Measurements from ENCODE around the gene PRMT9. TPM values are rescaled to one million over a fixed set of nuclear protein-coding genes. Genes with fewer than 3 reads are reported as not detected.
A peak's percentile ranks its signal among the peaks of the same experiment; 100 is the strongest.

Gene PRMT9
- total RNA-seq, 2 experiments from 2014 or later = 11.0 to 12.0 TPM

DNA sequence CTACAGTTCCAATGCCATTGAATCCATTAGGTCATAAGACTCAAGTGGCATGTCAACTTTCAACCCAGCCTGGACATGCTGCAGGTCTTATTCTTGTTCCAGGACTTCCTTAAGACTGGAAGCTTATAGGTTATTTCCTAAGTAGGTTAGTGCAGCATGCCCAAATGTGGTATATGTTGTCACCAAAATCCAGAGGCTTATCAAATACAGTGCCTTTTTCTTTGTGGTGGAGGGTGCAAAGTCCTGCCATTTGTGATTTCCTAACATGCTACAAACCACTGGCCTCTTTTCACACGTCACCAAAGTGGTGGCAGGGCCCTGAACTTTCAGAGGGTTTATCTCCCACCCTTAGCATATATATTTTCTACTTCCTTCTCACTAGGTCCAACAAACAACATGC lies 76.5 kb downstream of the PRMT9 start:
- no peaks in the 10 kb centered on the region for H3K4me1 Mint-ChIP-seq
- no peaks in the 10 kb centered on the region for H3K9me3 Mint-ChIP-seq
- H3K27me3 Mint-ChIP-seq = peaks cover 13% of the 10 kb centered on the region
- no peaks in the 10 kb centered on the region for H3K36me3 Mint-ChIP-seq (ENCODE audit: low read depth)
- ChIA-PET CTCF (no interaction called here), POLR2A (no interaction called here)
- no peak overlapping the region for H3K4me3 Mint-ChIP-seq
- DNase-seq = no peak
- H3K27ac Mint-ChIP-seq = no peak overlapping the region

DNA sequence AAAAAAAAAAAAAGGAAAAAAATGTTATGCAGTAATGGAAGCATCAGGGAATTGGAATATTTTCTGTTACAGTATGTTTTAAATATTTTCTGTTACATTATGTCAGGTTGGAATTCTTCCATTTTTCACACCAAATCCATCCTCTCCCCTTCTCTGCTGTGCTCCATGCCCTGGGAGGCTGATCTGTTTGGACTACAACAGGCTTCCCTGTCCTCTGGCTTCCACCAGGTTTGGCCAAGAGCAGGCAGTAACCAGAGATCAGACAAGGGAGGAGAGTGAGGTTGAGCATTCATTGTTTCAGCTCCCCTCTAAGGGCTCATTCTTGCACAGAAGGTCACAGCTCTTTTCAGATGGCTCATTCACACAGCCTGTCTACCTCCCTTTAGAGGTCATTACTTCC lies 78.5 kb downstream of the PRMT9 start:
- Mint-ChIP-seq H3K27ac (no peak overlapping the region), H3K9me3 (no peaks in the 10 kb centered on the region), H3K4me1 (no peaks in the 10 kb centered on the region), H3K36me3 (ENCODE audit: low read depth) (no peaks in the 10 kb centered on the region), H3K4me3 (no peak overlapping the region), H3K27me3 (peaks cover 8% of the 10 kb centered on the region)
- ChIA-PET POLR2A (no interaction called here), CTCF (interaction anchor here (1.6 kb wide), 1 partner anchor 103 kb away, joined by 3 read pairs; no protein-coding TSS in a partner anchor)
- DNase-seq = no peak

DNA sequence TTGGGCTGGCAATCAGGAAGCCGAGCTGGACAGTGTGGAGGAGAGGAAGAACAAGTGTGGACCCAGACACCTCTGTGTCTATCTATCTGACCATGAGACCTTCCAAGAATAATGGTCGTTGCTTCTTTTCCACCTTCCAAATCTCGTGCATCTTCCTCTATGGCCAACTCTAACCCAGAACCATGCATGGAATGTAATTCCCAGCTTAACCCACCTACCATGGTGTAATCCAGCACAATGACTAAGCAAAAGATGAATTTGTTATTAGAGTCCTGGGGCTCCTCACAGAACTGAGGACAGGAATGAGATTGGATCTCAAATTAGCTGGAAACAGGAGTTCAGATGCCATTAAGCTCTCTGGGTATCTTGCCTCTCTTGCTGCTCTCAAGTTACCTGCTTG lies 84.2 kb downstream of the PRMT9 start:
- Mint-ChIP-seq H3K4me1 (no peaks in the 10 kb centered on the region), H3K27ac (no peak overlapping the region), H3K27me3 (peaks cover 2% of the 10 kb centered on the region), H3K9me3 (no peaks in the 10 kb centered on the region), H3K4me3 (no peak overlapping the region), H3K36me3 (ENCODE audit: low read depth) (no peaks in the 10 kb centered on the region)
- ChIA-PET CTCF (interaction anchor here (2.2 kb wide), 1 partner anchor 267 kb away, joined by 10 read pairs; no protein-coding TSS in a partner anchor), POLR2A (interaction anchor here (1.3 kb wide), 1 partner anchor 84 kb away, joined by 3 read pairs; the partner anchor contains the start of gene PRMT9)
- no peak for DNase-seq

DNA sequence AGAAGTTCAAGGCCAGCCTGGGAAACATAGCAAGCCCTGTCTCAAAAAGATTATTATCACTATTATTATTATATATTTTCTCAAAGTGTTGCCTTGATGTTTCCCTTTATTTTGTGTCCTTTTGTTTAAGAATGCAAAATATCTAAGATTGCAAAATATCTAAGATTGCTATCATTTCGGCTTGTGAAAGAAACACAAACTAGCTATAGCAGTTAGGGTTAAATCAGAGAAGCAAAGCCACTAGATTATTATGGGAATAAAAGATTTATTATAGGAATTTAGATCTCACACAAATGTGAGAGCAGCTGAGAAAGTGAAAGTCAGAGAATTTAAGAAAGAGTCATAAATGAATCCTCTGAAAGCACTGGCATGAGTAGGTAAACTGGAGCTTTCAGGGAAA lies 84.8 kb downstream of the PRMT9 start:
- Mint-ChIP-seq H3K9me3 (no peaks in the 10 kb centered on the region), H3K27ac (no peak overlapping the region), H3K4me3 (no peak overlapping the region), H3K36me3 (ENCODE audit: low read depth) (no peaks in the 10 kb centered on the region), H3K27me3 (peaks cover 2% of the 10 kb centered on the region), H3K4me1 (peaks cover 3% of the 10 kb centered on the region)
- CTCF ChIA-PET = interaction anchor here (0.6 to 2.2 kb wide), 2 partner anchors 140 to 268 kb away, joined by 3 to 10 read pairs; no protein-coding TSS in a partner anchor
- POLR2A ChIA-PET = interaction anchor here (1.3 kb wide), 1 partner anchor 84 kb away, joined by 3 read pairs; the partner anchor contains the start of gene PRMT9
- DNase-seq = no peak

DNA sequence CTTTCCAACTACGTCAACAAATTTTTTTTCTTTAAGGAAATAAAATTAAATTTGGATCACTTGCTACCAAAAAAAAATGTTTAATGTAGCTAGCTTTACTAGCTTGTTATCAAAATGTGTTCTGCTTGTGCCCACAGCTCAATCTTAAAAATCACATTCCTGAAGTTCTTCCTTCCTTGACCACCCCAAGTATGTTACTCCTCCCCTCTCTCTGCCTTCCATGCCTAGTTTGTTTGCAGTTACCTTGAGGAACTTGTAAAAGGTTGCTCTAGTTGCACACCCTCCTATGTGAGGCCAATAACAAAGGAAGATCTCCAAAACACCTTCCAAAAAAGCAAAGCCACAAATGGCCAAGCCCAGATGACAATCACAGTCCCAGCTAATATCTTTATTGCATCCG lies 86.4 kb downstream of the PRMT9 start:
- no peak overlapping the region for H3K27ac Mint-ChIP-seq
- POLR2A ChIA-PET = interaction anchor here (1.0 kb wide), 1 partner anchor 19 kb away, joined by 3 read pairs; the partner anchor contains the start of gene TMEM184C
- DNase-seq = no peak
- no peaks in the 10 kb centered on the region for H3K9me3 Mint-ChIP-seq
- H3K4me1 Mint-ChIP-seq = peaks cover 5% of the 10 kb centered on the region
- no peak overlapping the region for H3K4me3 Mint-ChIP-seq
- no peaks in the 10 kb centered on the region for H3K36me3 Mint-ChIP-seq (ENCODE audit: low read depth)
- CTCF ChIA-PET = interaction anchor here (3.4 kb wide), 1 partner anchor 269 kb away, joined by 20 read pairs; no protein-coding TSS in a partner anchor
- peaks cover 2% of the 10 kb centered on the region for H3K27me3 Mint-ChIP-seq

DNA sequence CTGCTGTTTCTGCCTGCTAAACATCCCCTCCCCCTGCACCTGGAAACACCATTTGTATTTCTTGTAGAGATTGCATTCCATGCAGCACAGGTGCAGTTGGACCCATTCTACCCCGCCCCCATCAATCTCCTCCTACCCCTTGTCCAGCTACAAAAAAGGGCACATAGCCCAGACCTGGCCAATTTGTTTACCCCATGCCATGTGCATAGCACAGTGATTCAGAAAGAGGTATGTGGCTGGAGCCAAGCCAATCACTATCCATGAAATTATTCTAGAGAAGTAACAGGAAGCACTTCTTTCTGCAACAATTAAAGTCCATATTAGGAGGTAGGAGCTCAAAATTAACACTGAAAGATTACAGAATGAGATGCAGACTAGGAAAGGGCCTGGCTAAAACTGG lies 87.0 kb downstream of the PRMT9 start:
- Mint-ChIP-seq H3K27me3 (peaks cover 2% of the 10 kb centered on the region), H3K9me3 (no peaks in the 10 kb centered on the region), H3K4me1 (peaks cover 5% of the 10 kb centered on the region), H3K27ac (no peak overlapping the region), H3K4me3 (no peak overlapping the region), H3K36me3 (ENCODE audit: low read depth) (no peaks in the 10 kb centered on the region)
- ChIA-PET CTCF (interaction anchor here (1.8 to 3.4 kb wide), 2 partner anchors 12 to 270 kb away, joined by 4 to 20 read pairs; no protein-coding TSS in a partner anchor), POLR2A (no interaction called here)
- no peak for DNase-seq

DNA sequence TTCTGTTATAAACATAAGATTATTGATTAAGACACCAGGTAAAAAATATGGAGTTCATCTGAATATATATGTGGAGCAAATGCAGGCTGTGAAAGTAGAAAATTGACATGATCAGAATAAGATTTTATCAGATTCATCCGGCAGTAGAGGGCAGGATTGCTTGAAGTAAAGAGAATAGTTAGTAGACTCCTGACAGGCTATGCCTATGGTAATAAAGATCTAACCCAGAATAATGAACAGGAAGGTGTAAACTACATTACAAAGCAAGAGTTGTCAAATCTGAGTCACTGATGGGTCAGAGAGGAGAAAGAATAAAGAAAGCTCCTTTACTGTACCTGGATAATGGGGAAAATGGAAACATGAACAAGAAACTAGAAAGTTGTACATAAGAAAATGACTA lies 87.6 kb downstream of the PRMT9 start:
- peaks cover 5% of the 10 kb centered on the region for H3K4me1 Mint-ChIP-seq
- H3K9me3 Mint-ChIP-seq = no peaks in the 10 kb centered on the region
- CTCF ChIA-PET = interaction anchor here (1.1 to 3.4 kb wide), 4 partner anchors 13 to 275 kb away, joined by 3 to 20 read pairs (median 4); partner anchors contain the start of gene TMEM184C
- peaks cover 2% of the 10 kb centered on the region for H3K27me3 Mint-ChIP-seq
- POLR2A ChIA-PET = no interaction called here
- H3K27ac Mint-ChIP-seq = no peak overlapping the region
- no peak overlapping the region for H3K4me3 Mint-ChIP-seq
- H3K36me3 Mint-ChIP-seq (ENCODE audit: low read depth) = no peaks in the 10 kb centered on the region
- DNase-seq = no peak

DNA sequence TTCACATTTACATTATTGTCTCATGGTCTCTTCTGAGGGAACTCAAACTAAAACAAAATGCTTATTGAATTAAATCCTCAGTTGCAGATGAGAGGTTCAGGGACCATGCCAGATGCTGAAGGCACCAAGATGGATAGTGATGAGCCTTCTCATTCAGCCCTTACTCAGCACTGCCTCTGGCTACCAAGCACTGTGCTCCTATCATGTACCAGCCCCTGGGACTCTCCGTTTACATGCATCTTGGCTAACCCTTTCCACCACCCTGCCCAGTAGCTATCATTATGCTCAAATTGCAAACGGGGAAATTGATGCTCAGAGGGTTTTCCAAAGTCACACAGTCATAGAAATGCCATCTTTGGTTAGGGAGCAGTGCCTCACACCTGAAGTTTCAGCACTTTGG lies 89.4 kb downstream of the PRMT9 start:
- ChIA-PET POLR2A (no interaction called here), CTCF (interaction anchor here (0.6 to 1.7 kb wide), 3 partner anchors 76 to 1253 kb away, joined by 4 to 10 read pairs (median 5); no protein-coding TSS in a partner anchor)
- Mint-ChIP-seq H3K4me3 (no peak overlapping the region), H3K36me3 (ENCODE audit: low read depth) (no peaks in the 10 kb centered on the region), H3K27me3 (peaks cover 2% of the 10 kb centered on the region), H3K4me1 (peaks cover 5% of the 10 kb centered on the region), H3K27ac (no peak overlapping the region), H3K9me3 (no peaks in the 10 kb centered on the region)
- DNase-seq = no peak

DNA sequence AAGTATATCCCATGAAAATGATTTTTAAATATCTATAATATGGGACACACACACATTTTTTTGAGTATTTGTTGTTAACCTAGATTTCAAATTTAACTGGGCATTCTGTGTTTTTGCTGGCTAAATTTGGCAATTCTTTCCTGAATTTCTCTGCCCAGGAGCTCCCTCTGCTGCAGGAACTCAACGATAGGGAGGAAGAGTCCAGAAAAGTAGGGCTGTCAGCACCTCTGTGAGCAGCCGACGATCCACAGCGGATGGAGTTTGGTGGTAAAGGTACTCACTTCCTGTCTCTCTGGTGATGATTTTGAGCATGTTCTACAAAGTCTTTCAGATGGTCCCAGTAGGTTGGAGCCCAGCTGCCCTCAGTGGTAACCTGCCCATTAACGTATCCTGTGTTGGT lies 89.9 kb downstream of the PRMT9 start:
- no peak overlapping the region for H3K27ac Mint-ChIP-seq
- CTCF ChIA-PET = interaction anchor here (1.5 to 1.7 kb wide), 2 partner anchors 75 to 273 kb away, joined by 5 to 10 read pairs; no protein-coding TSS in a partner anchor
- H3K4me1 Mint-ChIP-seq = peaks cover 5% of the 10 kb centered on the region
- H3K4me3 Mint-ChIP-seq = no peak overlapping the region
- no peaks in the 10 kb centered on the region for H3K9me3 Mint-ChIP-seq
- POLR2A ChIA-PET = no interaction called here
- no peaks in the 10 kb centered on the region for H3K36me3 Mint-ChIP-seq (ENCODE audit: low read depth)
- no peak for DNase-seq
- H3K27me3 Mint-ChIP-seq = peaks cover 2% of the 10 kb centered on the region

DNA sequence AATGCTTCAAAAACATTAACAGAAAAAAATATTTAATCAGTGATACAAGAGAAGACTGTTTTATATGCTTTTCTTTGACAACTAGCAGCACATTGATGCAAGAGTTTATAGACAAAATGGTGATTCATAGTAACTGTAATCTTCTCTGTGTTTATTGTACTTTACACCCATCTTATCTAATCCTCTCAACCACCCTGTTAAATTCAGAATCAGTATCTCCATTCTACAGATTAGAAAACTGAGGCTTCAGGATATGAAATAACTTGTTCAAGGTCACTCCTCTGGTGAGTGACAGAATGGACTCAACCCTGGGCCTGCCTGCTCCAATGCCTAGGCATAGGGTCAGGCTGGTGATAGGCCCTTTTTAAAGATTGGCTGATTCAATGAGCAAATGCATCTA lies 92.9 kb downstream of the PRMT9 start:
- Mint-ChIP-seq H3K4me3 (no peak overlapping the region), H3K36me3 (ENCODE audit: low read depth) (no peaks in the 10 kb centered on the region), H3K27ac (no peak overlapping the region), H3K9me3 (no peaks in the 10 kb centered on the region), H3K27me3 (peaks cover 9% of the 10 kb centered on the region), H3K4me1 (peaks cover 5% of the 10 kb centered on the region)
- POLR2A ChIA-PET = no interaction called here
- no peak for DNase-seq
- CTCF ChIA-PET = interaction anchor here (1.6 to 2.8 kb wide), 3 partner anchors 72 to 430 kb away, joined by 7 to 36 read pairs (median 14); no protein-coding TSS in a partner anchor

DNA sequence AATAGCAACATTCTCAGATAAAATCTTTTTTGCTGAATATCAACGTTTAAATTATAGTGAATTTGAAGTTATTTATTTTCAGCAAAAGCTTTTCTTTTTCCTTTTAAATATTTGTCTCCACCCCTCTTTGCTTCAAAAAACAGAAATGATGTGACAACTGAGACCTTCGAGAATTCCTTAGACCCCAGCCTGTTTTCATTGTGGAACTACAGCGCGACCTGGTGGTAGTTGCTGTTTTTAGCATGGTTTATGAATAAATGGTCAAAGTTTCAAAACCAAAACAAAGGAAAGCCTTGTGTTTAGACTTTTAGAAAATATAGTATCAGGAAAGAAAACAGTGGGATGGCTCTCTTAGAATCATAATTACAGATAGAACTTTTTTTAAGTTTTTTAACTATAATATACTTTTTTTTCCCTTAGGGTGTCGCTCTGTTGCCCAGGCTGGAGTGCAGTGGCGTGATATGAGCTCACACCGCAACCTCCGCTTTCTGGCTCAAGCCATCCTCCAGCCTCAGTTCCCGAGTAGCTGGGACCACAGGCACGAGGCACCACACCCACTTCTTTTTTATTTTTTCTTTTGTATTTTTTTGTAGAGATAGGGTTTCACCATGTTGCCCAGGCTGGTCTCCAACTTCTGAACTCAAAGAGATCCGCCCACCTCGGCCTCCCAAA lies 93.6 kb downstream of the PRMT9 start:
- no peak overlapping the region for H3K4me3 Mint-ChIP-seq

DNA sequence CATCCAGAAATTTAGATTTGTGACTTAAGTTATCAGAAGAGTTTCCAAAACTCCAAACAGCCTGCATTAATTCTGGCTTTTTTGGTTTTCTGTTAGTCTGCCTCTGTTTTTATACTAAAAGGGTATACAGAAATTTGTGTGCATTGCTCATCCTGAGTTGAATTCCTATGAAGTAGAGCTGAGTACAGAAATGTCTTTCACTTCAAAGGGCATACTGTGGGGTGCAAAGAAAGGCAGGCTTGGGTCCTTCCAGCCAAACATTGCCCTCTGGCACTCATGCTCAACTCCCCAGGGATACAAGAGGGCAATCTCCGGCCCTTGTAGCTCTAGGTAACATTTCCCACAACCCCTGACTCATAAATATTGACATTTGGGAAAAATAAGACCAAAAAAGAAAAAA lies 94.4 kb downstream of the PRMT9 start:
- no peaks in the 10 kb centered on the region for H3K9me3 Mint-ChIP-seq
- no peak overlapping the region for H3K4me3 Mint-ChIP-seq
- peaks cover 5% of the 10 kb centered on the region for H3K4me1 Mint-ChIP-seq
- H3K27me3 Mint-ChIP-seq = peaks cover 18% of the 10 kb centered on the region
- POLR2A ChIA-PET = interaction anchor here (0.9 kb wide), 1 partner anchor 71 kb away, joined by 4 read pairs; no protein-coding TSS in a partner anchor
- no peak overlapping the region for H3K27ac Mint-ChIP-seq
- CTCF ChIA-PET = interaction anchor here (0.7 to 2.8 kb wide), 15 partner anchors 11 to 571 kb away, joined by 3 to 36 read pairs (median 4); partner anchors contain the start of gene TMEM184C
- DNase-seq = no peak
- H3K36me3 Mint-ChIP-seq (ENCODE audit: low read depth) = no peaks in the 10 kb centered on the region

More for the DNA sequence above, 93.6 kb downstream of the PRMT9 start:
- no peak overlapping the region for H3K27ac Mint-ChIP-seq
- ChIA-PET POLR2A (interaction anchor here (0.9 kb wide), 1 partner anchor 72 kb away, joined by 4 read pairs; no protein-coding TSS in a partner anchor), CTCF (interaction anchor here (0.6 to 2.8 kb wide), 13 partner anchors 11 to 571 kb away, joined by 3 to 36 read pairs (median 4); partner anchors contain the start of gene TMEM184C)
- H3K9me3 Mint-ChIP-seq = no peaks in the 10 kb centered on the region
- peaks cover 14% of the 10 kb centered on the region for H3K27me3 Mint-ChIP-seq
- peak; percentile 48 for DNase-seq
- H3K4me1 Mint-ChIP-seq = peaks cover 5% of the 10 kb centered on the region
- no peaks in the 10 kb centered on the region for H3K36me3 Mint-ChIP-seq (ENCODE audit: low read depth)
